ENCODE results near the gene PEPD. TPM values are rescaled to one million over a fixed set of nuclear protein-coding genes. Genes with fewer than 3 reads are reported as not detected.

The PEPD gene
- total RNA-seq, 2 experiments from 2014 or later: 23.5 to 26.2 TPM

DNA sequence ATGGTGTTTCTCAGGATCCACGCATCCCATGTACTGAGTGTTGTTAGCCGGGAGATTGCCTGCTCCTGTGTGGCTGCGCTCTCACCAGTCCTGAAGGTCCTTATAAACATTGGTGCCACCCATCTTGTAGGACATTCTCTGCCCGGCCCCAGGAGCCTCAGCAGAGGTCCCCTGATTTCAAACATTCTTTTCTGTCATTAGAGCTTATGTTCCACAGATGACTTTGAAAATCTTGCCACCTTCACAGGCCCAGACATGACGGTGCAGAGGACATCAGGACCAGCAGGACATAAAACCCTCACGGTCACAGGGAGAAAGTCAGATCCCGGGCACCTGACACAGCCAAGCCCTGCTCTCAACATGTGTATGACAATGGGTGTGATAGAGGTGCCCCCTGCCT is 33.2 kb upstream of the PEPD start:
- Mint-ChIP-seq H3K36me3 (no peaks in the 10 kb centered on the region), H3K27me3 (no peaks in the 10 kb centered on the region), H3K27ac (no peak overlapping the region), H3K4me1 (no peaks in the 10 kb centered on the region), H3K4me3 (no peak overlapping the region), H3K9me3 (no peaks in the 10 kb centered on the region)
- ATAC-seq (ENCODE audit: low read depth) (no peak), DNase-seq (no peak)
- POLR2A ChIA-PET: no interaction called here

- no peak for ATAC-seq (ENCODE audit: low read depth)
- Mint-ChIP-seq H3K27ac (no peak overlapping the region), H3K4me1 (no peaks in the 10 kb centered on the region), H3K9me3 (no peaks in the 10 kb centered on the region), H3K4me3 (no peak overlapping the region), H3K27me3 (no peaks in the 10 kb centered on the region), H3K36me3 (no peaks in the 10 kb centered on the region)
- POLR2A ChIA-PET: no interaction called here
- no peak for DNase-seq
Observed at GRCh38 chr19:33554391-33554790, 32.8 kb upstream of the PEPD start.

GRCh38 chr19:33553530-33554310 is 32.1 kb upstream of the PEPD start:
- no peaks in the 10 kb centered on the region for H3K4me1 Mint-ChIP-seq
- no peak overlapping the region for H3K4me3 Mint-ChIP-seq
- no peaks in the 10 kb centered on the region for H3K36me3 Mint-ChIP-seq
- POLR2A ChIA-PET: no interaction called here
- H3K9me3 Mint-ChIP-seq: no peaks in the 10 kb centered on the region
- ATAC-seq (ENCODE audit: low read depth) (no peak), DNase-seq (no peak)
- no peaks in the 10 kb centered on the region for H3K27me3 Mint-ChIP-seq
- H3K27ac Mint-ChIP-seq: no peak overlapping the region

DNA sequence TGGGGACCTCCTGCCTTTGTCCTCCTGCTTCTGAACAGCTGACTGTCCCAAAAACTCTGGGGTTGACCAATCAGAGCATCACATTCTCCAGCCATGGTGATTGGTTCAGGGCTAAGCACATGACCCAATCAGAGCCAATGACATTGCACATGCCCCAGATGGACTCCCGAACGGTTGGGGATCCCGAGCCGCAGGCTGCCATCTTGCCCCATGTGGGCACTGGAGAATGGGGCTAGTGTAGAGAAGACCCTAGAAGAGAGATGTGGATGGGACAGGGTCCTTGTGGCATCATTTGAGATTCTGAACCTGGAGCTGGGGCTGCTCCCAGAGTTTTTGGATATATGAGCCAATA is 31.3 kb upstream of the PEPD start:
- no peak for ATAC-seq (ENCODE audit: low read depth)
- H3K27me3 Mint-ChIP-seq: no peaks in the 10 kb centered on the region
- H3K9me3 Mint-ChIP-seq: no peaks in the 10 kb centered on the region
- no peak overlapping the region for H3K4me3 Mint-ChIP-seq
- no peak for DNase-seq
- H3K4me1 Mint-ChIP-seq: no peaks in the 10 kb centered on the region
- no peaks in the 10 kb centered on the region for H3K36me3 Mint-ChIP-seq
- no peak overlapping the region for H3K27ac Mint-ChIP-seq
- POLR2A ChIA-PET: no interaction called here

GRCh38 chr19:33552191-33552927 is 30.8 kb upstream of the PEPD start:
- ATAC-seq (ENCODE audit: low read depth) (no peak), DNase-seq (no peak)
- Mint-ChIP-seq H3K36me3 (no peaks in the 10 kb centered on the region), H3K27me3 (no peaks in the 10 kb centered on the region), H3K27ac (no peak overlapping the region), H3K9me3 (no peaks in the 10 kb centered on the region), H3K4me3 (no peak overlapping the region), H3K4me1 (no peaks in the 10 kb centered on the region)
- POLR2A ChIA-PET: no interaction called here

GRCh38 chr19:33551676-33552075 is 30.1 kb upstream of the PEPD start:
- Mint-ChIP-seq H3K36me3 (no peaks in the 10 kb centered on the region), H3K4me1 (no peaks in the 10 kb centered on the region), H3K9me3 (no peaks in the 10 kb centered on the region), H3K27me3 (no peaks in the 10 kb centered on the region), H3K4me3 (no peak overlapping the region), H3K27ac (no peak overlapping the region)
- no peak for ATAC-seq (ENCODE audit: low read depth)
- POLR2A ChIA-PET: no interaction called here
- DNase-seq: no peak

DNA sequence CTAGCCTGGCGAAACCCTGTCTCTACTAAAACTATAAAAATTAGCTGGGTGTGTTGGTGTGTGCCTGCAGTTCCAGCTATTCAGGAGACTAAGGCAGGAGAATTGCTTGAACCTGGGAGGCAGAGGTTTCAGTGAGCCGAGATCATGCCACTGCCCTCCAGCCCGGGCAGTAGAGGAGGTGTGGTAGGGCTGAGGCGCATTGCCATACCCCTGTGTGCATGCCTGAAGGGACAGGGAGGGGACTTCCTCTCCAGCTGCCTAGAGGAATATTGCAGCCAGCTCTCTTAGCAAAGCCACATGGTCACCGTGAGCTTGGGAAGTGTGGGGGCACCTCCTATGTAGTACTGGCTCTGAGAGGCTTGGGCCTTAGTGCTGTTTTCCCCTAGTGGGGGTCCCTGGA is 29.2 kb upstream of the PEPD start:
- no peak overlapping the region for H3K27ac Mint-ChIP-seq
- H3K36me3 Mint-ChIP-seq: no peaks in the 10 kb centered on the region
- DNase-seq: no peak
- POLR2A ChIA-PET: no interaction called here
- no peak overlapping the region for H3K4me3 Mint-ChIP-seq
- no peaks in the 10 kb centered on the region for H3K4me1 Mint-ChIP-seq
- H3K9me3 Mint-ChIP-seq: no peaks in the 10 kb centered on the region
- no peaks in the 10 kb centered on the region for H3K27me3 Mint-ChIP-seq
- no peak for ATAC-seq (ENCODE audit: low read depth)

- Mint-ChIP-seq H3K4me3 (no peak overlapping the region), H3K27me3 (no peaks in the 10 kb centered on the region), H3K4me1 (no peaks in the 10 kb centered on the region), H3K27ac (no peak overlapping the region), H3K36me3 (no peaks in the 10 kb centered on the region), H3K9me3 (no peaks in the 10 kb centered on the region)
- ATAC-seq (ENCODE audit: low read depth): no peak
- no peak for DNase-seq
- POLR2A ChIA-PET: no interaction called here
Observed at GRCh38 chr19:33547676-33548075, 26.1 kb upstream of the PEPD start.

- no peak for ATAC-seq (ENCODE audit: low read depth)
- Mint-ChIP-seq H3K4me1 (no peaks in the 10 kb centered on the region), H3K27me3 (no peaks in the 10 kb centered on the region), H3K36me3 (no peaks in the 10 kb centered on the region), H3K27ac (no peak overlapping the region), H3K4me3 (no peak overlapping the region), H3K9me3 (no peaks in the 10 kb centered on the region)
- POLR2A ChIA-PET: no interaction called here
- DNase-seq: no peak
Observed at GRCh38 chr19:33546656-33547055, 25.1 kb upstream of the PEPD start.

DNA sequence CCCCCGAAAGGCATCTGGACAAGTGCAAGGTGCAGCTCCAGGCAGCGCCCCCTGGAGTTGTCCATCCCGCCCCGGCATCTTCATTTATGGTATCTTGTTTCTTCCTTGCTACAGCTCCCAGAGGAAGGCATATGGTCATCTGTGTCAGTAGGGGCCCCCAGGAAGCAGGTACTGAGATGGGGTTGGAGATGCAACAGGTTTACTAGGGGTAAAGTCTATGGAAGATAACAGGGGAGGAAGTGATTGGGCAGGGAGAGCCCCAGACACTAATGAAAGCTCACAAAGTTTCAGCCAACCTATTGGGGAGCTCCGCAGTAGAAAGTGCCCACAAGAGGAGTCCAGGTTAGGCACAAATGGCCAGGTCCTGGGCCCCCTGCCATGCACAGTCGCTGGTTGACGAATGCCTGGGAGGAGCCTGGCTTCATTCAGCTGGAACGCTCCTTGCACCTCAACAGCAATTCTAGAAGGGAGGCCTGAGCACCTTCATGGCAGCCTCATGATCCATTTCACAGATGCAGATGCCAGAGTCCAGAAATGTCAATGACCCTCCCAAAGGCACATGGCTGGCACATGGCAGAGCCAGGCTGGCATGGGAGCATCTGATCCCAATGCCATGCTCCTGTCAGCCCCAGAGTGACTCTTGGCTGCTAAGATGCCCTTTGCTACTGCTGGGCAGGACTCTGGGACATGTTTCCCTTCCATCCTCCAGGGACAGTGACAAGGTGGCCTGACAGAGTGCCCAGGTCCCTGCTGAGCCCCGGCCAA is 23.8 kb upstream of the PEPD start:
- Mint-ChIP-seq H3K27ac (no peak overlapping the region), H3K4me1 (no peaks in the 10 kb centered on the region), H3K4me3 (no peak overlapping the region), H3K27me3 (no peaks in the 10 kb centered on the region), H3K9me3 (no peaks in the 10 kb centered on the region), H3K36me3 (no peaks in the 10 kb centered on the region)
- POLR2A ChIA-PET: no interaction called here
- ATAC-seq (ENCODE audit: low read depth) (no peak), DNase-seq (no peak)

- Mint-ChIP-seq H3K27ac (no peak overlapping the region), H3K27me3 (peaks cover 2% of the 10 kb centered on the region), H3K36me3 (no peaks in the 10 kb centered on the region), H3K4me3 (no peak overlapping the region), H3K4me1 (no peaks in the 10 kb centered on the region), H3K9me3 (no peaks in the 10 kb centered on the region)
- DNase-seq: no peak
- no peak for ATAC-seq (ENCODE audit: low read depth)
- POLR2A ChIA-PET: no interaction called here
Observed at GRCh38 chr19:33535226-33535625, 13.6 kb upstream of the PEPD start.

GRCh38 chr19:33532859-33533460 is 11.4 kb upstream of the PEPD start:
- POLR2A ChIA-PET: no interaction called here
- no peaks in the 10 kb centered on the region for H3K4me1 Mint-ChIP-seq
- H3K27ac Mint-ChIP-seq: no peak overlapping the region
- no peak for DNase-seq
- no peak overlapping the region for H3K4me3 Mint-ChIP-seq
- ATAC-seq (ENCODE audit: low read depth): no peak
- H3K27me3 Mint-ChIP-seq: peaks cover 6% of the 10 kb centered on the region
- no peaks in the 10 kb centered on the region for H3K9me3 Mint-ChIP-seq
- H3K36me3 Mint-ChIP-seq: no peaks in the 10 kb centered on the region

GRCh38 chr19:33530842-33531241 is 9.3 kb upstream of the PEPD start:
- Mint-ChIP-seq H3K36me3 (no peaks in the 10 kb centered on the region), H3K27ac (no peak overlapping the region), H3K4me3 (no peak overlapping the region), H3K27me3 (peaks cover 6% of the 10 kb centered on the region), H3K9me3 (no peaks in the 10 kb centered on the region), H3K4me1 (no peaks in the 10 kb centered on the region)
- no peak for DNase-seq
- no peak for ATAC-seq (ENCODE audit: low read depth)
- POLR2A ChIA-PET: no interaction called here

Data from activated naive CD8-positive, alpha-beta T cell treated with anti-CD3 and anti-CD28 coated beads, Interleukin-2, amount 10 ng/mL, durations not matched to agents 7 days and 5 days (primary cell).